Measurements from ENCODE around the gene CD96.
"Not testable (repeated sequence)": the region's sequence is repeated elsewhere in the genome, so short reads cannot be mapped to it uniquely, and the experiment has no call there.

CD96 gene

DNA sequence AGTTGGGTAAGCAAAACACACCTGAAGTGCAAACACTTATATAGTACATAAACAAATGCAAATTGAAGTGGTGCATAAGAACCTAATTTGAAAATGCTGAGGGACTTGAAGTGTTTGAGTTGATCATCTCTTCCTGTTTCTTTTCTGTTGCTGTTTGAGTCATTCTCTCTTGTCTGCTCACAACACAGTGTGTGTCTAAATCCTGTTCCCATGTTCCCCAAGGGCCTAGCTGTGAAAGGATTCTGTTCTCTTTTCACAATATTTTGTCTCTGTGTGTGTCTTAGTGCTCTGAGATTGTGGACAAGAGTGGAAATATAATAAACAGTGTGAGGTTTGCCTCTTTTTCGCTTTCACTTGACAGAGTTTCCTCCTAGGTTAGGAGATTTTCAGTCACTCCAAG lies 6.1 kb downstream of the CD96 start:
- CTCF ChIA-PET = interaction anchor here (1.0 to 1.4 kb wide), 2 partner anchors 11 to 143 kb away, joined by 3 to 4 read pairs; no protein-coding TSS in a partner anchor
- no peak for TF ChIP-seq CTCF (IDR thresholded peaks at IDR 0.05; ENCODE audit: insufficient read depth, low read length, missing control alignments)

GRCh38 chr3:111548756-111549155 lies 6.8 kb downstream of the CD96 start:
- ChIA-PET CTCF (no interaction called here), POLR2A (no interaction called here)
- no peak overlapping the region for H3K4me3 ChIP-seq (ENCODE audit: low read depth, low read length)
- TF ChIP-seq CTCF (IDR thresholded peaks at IDR 0.05; ENCODE audit: insufficient read depth, low read length, missing control alignments) = no peak
- DNase-seq (ENCODE audit: low read depth, low spot score) = no peak

More for the DNA sequence above, 6.1 kb downstream of the CD96 start:
- no peak for DNase-seq (ENCODE audit: low read depth, low spot score)
- no peak overlapping the region for H3K4me3 ChIP-seq (ENCODE audit: low read depth, low read length)
- POLR2A ChIA-PET = no interaction called here

DNA sequence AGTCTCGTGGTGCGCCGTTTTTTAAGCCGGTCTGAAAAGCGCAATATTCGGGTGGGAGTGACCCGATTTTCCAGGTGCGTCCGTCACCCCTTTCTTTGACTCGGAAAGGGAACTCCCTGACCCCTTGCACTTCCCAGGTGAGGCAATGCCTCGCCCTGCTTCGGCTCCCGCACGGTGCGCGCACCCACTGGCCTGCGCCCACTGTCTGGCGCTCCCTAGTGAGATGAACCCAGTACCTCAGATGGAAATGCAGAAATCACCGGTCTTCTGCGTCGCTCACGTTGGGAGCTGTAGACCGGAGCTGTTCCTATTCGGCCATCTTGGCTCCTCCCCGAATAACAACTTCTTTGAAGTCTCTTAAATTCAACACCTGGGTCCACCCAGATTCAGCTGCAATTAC lies 19.9 kb downstream of the CD96 start:
- DNase-seq (ENCODE audit: low read depth, low spot score); CTCF ChIA-PET; POLR2A ChIA-PET; H3K4me3 ChIP-seq (ENCODE audit: low read depth, low read length): not testable (repeated sequence)

- DNase-seq (ENCODE audit: low read depth, low spot score) = no peak
- ChIA-PET POLR2A (no interaction called here), CTCF (interaction anchor here (0.6 to 3.1 kb wide), 2 partner anchors 12 to 281 kb away, joined by 3 to 19 read pairs; no protein-coding TSS in a partner anchor)
- TF ChIP-seq CTCF (IDR thresholded peaks at IDR 0.05; ENCODE audit: insufficient read depth, low read length, missing control alignments) = no peak
- no peak overlapping the region for H3K4me3 ChIP-seq (ENCODE audit: low read depth, low read length)
These were observed 24.8 kb downstream of the CD96 start for GRCh38 chr3:111566844-111567243.

DNA sequence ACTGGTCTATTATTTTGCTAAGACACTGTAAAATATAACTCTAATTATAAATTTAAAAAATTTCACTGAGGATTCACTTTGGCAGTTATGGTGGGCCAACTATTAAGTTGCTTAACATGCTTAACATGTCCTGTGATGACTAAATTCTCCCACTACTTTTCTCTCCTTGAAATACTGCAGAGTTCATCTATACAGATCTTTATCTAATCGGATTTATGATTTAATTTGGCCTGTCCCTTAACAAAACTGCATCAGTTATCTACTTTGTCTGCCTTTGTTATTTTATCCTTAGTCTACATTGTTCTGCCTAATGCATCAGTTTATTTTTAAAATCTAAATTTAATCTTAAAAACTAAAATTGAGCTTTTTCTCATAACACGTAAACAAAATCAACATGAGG lies 26.4 kb downstream of the CD96 start:
- ChIA-PET POLR2A (no interaction called here), CTCF (interaction anchor here (3.1 kb wide), 1 partner anchor 10 kb away, joined by 19 read pairs; no protein-coding TSS in a partner anchor)
- no peak for TF ChIP-seq CTCF (IDR thresholded peaks at IDR 0.05; ENCODE audit: insufficient read depth, low read length, missing control alignments)
- no peak overlapping the region for H3K4me3 ChIP-seq (ENCODE audit: low read depth, low read length)
- no peak for DNase-seq (ENCODE audit: low read depth, low spot score)

DNA sequence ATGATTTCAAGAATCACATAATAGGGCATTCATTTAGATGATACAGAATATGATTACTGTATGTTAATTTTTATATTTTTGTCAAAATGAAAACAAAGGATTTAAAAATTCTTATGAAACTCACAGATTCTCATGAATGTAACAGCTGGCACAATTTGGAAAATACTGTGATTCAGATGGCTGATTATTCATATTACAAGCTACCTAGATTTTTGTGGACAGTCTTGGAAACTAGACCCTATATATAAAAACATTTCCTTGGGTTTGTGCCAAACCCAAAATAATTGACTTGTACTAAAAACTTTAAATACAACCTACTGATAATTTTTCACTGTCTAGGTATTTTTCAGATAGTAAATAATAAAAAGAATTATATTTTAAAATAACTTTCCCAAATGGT lies 26.9 kb downstream of the CD96 start:
- ChIA-PET POLR2A (no interaction called here), CTCF (interaction anchor here (0.8 to 3.1 kb wide), 2 partner anchors 9 to 147 kb away, joined by 3 to 19 read pairs; no protein-coding TSS in a partner anchor)
- no peak for TF ChIP-seq CTCF (IDR thresholded peaks at IDR 0.05; ENCODE audit: insufficient read depth, low read length, missing control alignments)
- H3K4me3 ChIP-seq (ENCODE audit: low read depth, low read length) = no peak overlapping the region
- no peak for DNase-seq (ENCODE audit: low read depth, low spot score)

DNA sequence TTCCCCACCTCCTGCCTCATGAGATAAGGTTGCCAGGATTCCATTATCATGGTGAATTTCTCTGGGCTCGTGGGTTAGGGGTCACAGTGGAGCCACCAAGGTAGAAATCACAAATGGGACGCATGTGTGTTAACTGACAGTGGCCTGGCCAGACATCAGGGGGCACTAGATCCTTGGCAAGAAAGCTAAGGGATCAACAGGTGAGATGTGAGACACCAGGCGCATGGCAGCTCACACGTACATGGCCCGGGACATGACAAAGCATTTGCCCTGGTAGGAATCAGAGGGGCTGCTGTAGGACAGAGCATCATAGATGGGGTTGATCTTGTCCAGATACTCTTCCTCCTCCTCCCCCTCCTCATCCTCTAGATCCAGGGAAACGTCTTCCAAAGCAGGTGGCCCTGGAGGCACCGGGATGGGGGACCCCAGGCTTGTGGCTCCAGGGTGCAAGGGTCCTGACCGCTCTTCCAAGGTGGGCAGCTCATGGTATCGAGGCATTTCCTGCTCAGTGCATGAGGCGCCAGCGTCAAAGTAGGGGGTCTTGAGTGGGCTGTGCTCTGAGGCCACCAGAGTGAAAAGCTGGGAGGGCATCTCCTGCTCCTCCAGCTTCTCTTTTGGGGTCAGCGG lies 28.5 kb downstream of the CD96 start:
- POLR2A ChIA-PET = no interaction called here
- no peak for DNase-seq (ENCODE audit: low read depth, low spot score)
- CTCF ChIA-PET = interaction anchor here (1.4 kb wide), 1 partner anchor 120 kb away, joined by 5 read pairs; no protein-coding TSS in a partner anchor
- TF ChIP-seq CTCF (IDR thresholded peaks at IDR 0.05; ENCODE audit: insufficient read depth, low read length, missing control alignments) = no peak
- no peak overlapping the region for H3K4me3 ChIP-seq (ENCODE audit: low read depth, low read length)
